Stimulated activated effector memory CD8-positive, alpha-beta T cell treated with anti-CD3 and anti-CD28 coated beads, Interleukin-12 subunit alpha, Interleukin-12 subunit beta, amount 100 ng/mL, for 72 hours (primary cell): Measurements from ENCODE around the gene RBM33.

Experiments
- ATAC-seq: fragments of 150-1000 bp; cut with Tn5 transposase; 2 replicates; pipeline ENCODE4 v1.10.0; 2021
- DNase-seq, 2 donors: peaks; one replicate each; pipeline ENCODE4 v3.0.0; 2021 to 2022; ENCODE audit warnings: low spot score in 2 of 2
- H3K27ac Mint-ChIP-seq: one replicate; pipeline ENCODE4 v1.8.0; 2022; ENCODE audit warnings: mild to moderate bottlenecking, mixed read lengths
- H3K36me3 Mint-ChIP-seq: one replicate; pipeline ENCODE4 v1.8.0; 2022; ENCODE audit warnings: mild to moderate bottlenecking, mixed read lengths
- H3K4me1 Mint-ChIP-seq: one replicate; pipeline ENCODE4 v1.8.0; 2022; ENCODE audit warnings: mixed read lengths
- H3K4me3 Mint-ChIP-seq: one replicate; pipeline ENCODE4 v1.8.0; 2022; ENCODE audit warnings: mild to moderate bottlenecking, mixed read lengths
- H3K9me3 Mint-ChIP-seq: one replicate; pipeline ENCODE4 v1.8.0; 2022; ENCODE audit warnings: mixed read lengths

The RBM33 gene

GRCh38 chr7:155763122-155763521 lies 118.7 kb downstream of the RBM33 start:
- peaks cover 57% of the 10 kb centered on the region for H3K4me1 Mint-ChIP-seq
- H3K9me3 Mint-ChIP-seq, result no peaks in the 10 kb centered on the region
- H3K36me3 Mint-ChIP-seq, result peaks cover 75% of the 10 kb centered on the region

GRCh38 chr7:155763691-155764437 lies 119.4 kb downstream of the RBM33 start:
- Mint-ChIP-seq H3K4me1 (peaks cover 61% of the 10 kb centered on the region), H3K36me3 (peaks cover 77% of the 10 kb centered on the region), H3K9me3 (no peaks in the 10 kb centered on the region), H3K4me3 (peak overlapping the region; percentile 88), H3K27ac (peak overlapping the region; percentile 99)
- DNase-seq (peak; percentile 49 to 81), ATAC-seq (peak; percentile 89)

More at GRCh38 chr7:155763122-155763521, 118.7 kb downstream of the RBM33 start:
- no peak for ATAC-seq
- Mint-ChIP-seq H3K4me3 (peak overlapping the region; percentile 88), H3K27ac (peak overlapping the region; percentile 99)
- DNase-seq, result no peak

- DNase-seq, result peak; percentile 25 to 70
- H3K36me3 Mint-ChIP-seq, result peaks cover 78% of the 10 kb centered on the region
- H3K4me3 Mint-ChIP-seq, result peak overlapping the region; percentile 88
- H3K9me3 Mint-ChIP-seq, result no peaks in the 10 kb centered on the region
- H3K4me1 Mint-ChIP-seq, result peaks cover 61% of the 10 kb centered on the region
- H3K27ac Mint-ChIP-seq, result peak overlapping the region; percentile 99
- peak; percentile 82 for ATAC-seq
Observed at GRCh38 chr7:155764438-155764793, 120.0 kb downstream of the RBM33 start.

GRCh38 chr7:155765458-155765857 lies 121.0 kb downstream of the RBM33 start:
- Mint-ChIP-seq H3K4me1 (peaks cover 52% of the 10 kb centered on the region), H3K27ac (peak overlapping the region; percentile 45), H3K4me3 (peak overlapping the region; percentile 16), H3K36me3 (peaks cover 78% of the 10 kb centered on the region), H3K9me3 (no peaks in the 10 kb centered on the region)
- ATAC-seq (no peak), DNase-seq (no peak)

GRCh38 chr7:155766386-155766785 lies 121.9 kb downstream of the RBM33 start:
- Mint-ChIP-seq H3K4me1 (peaks cover 47% of the 10 kb centered on the region), H3K36me3 (peaks cover 88% of the 10 kb centered on the region), H3K4me3 (no peak overlapping the region), H3K27ac (no peak overlapping the region), H3K9me3 (no peaks in the 10 kb centered on the region)
- DNase-seq, result no peak
- ATAC-seq, result no peak

GRCh38 chr7:155766966-155767916 lies 122.8 kb downstream of the RBM33 start:
- H3K9me3 Mint-ChIP-seq, result no peaks in the 10 kb centered on the region
- H3K36me3 Mint-ChIP-seq, result peaks cover 94% of the 10 kb centered on the region
- H3K4me3 Mint-ChIP-seq, result no peak overlapping the region
- ATAC-seq (no peak), DNase-seq (no peak)
- peaks cover 39% of the 10 kb centered on the region for H3K4me1 Mint-ChIP-seq
- peak overlapping the region; percentile 2 for H3K27ac Mint-ChIP-seq

GRCh38 chr7:155769701-155770100 lies 125.2 kb downstream of the RBM33 start:
- Mint-ChIP-seq H3K9me3 (no peaks in the 10 kb centered on the region), H3K4me3 (no peak overlapping the region), H3K4me1 (peaks cover 14% of the 10 kb centered on the region), H3K27ac (peak overlapping the region; percentile 5), H3K36me3 (peaks cover 95% of the 10 kb centered on the region)
- ATAC-seq (no peak), DNase-seq (no peak)

- H3K36me3 Mint-ChIP-seq, result peaks cover 95% of the 10 kb centered on the region
- peaks cover 10% of the 10 kb centered on the region for H3K4me1 Mint-ChIP-seq
- peak overlapping the region; percentile 23 for H3K27ac Mint-ChIP-seq
- no peak for DNase-seq
- H3K9me3 Mint-ChIP-seq, result no peaks in the 10 kb centered on the region
- H3K4me3 Mint-ChIP-seq, result no peak overlapping the region
- ATAC-seq, result no peak
Observed at GRCh38 chr7:155770241-155770640, 125.8 kb downstream of the RBM33 start.

GRCh38 chr7:155773531-155773930 lies 129.1 kb downstream of the RBM33 start:
- H3K27ac Mint-ChIP-seq, result peak overlapping the region; percentile 6
- H3K36me3 Mint-ChIP-seq, result peaks cover 91% of the 10 kb centered on the region

GRCh38 chr7:155774947-155775346 lies 130.5 kb downstream of the RBM33 start:
- no peaks in the 10 kb centered on the region for H3K9me3 Mint-ChIP-seq
- peaks cover 9% of the 10 kb centered on the region for H3K4me1 Mint-ChIP-seq
- DNase-seq (no peak), ATAC-seq (no peak)
- no peak overlapping the region for H3K4me3 Mint-ChIP-seq
- H3K27ac Mint-ChIP-seq, result no peak overlapping the region
- peaks cover 91% of the 10 kb centered on the region for H3K36me3 Mint-ChIP-seq

More at GRCh38 chr7:155773531-155773930, 129.1 kb downstream of the RBM33 start:
- ATAC-seq, result no peak
- H3K4me3 Mint-ChIP-seq, result no peak overlapping the region
- DNase-seq, result no peak
- peaks cover 7% of the 10 kb centered on the region for H3K4me1 Mint-ChIP-seq
- H3K9me3 Mint-ChIP-seq, result no peaks in the 10 kb centered on the region

- Mint-ChIP-seq H3K4me1 (peaks cover 9% of the 10 kb centered on the region), H3K4me3 (no peak overlapping the region), H3K36me3 (peaks cover 91% of the 10 kb centered on the region), H3K27ac (no peak overlapping the region), H3K9me3 (no peaks in the 10 kb centered on the region)
- no peak for DNase-seq
- no peak for ATAC-seq
Observed at GRCh38 chr7:155775691-155776090, 131.2 kb downstream of the RBM33 start.

GRCh38 chr7:155776606-155777005 lies 132.1 kb downstream of the RBM33 start:
- peaks cover 90% of the 10 kb centered on the region for H3K36me3 Mint-ChIP-seq
- H3K4me3 Mint-ChIP-seq, result no peak overlapping the region
- ATAC-seq, result no peak
- H3K4me1 Mint-ChIP-seq, result peaks cover 9% of the 10 kb centered on the region
- no peak for DNase-seq
- H3K9me3 Mint-ChIP-seq, result no peaks in the 10 kb centered on the region
- no peak overlapping the region for H3K27ac Mint-ChIP-seq

- Mint-ChIP-seq H3K27ac (peak overlapping the region; percentile 83), H3K4me1 (peaks cover 9% of the 10 kb centered on the region), H3K36me3 (peaks cover 88% of the 10 kb centered on the region), H3K4me3 (no peak overlapping the region), H3K9me3 (no peaks in the 10 kb centered on the region)
- DNase-seq, result no peak
- no peak for ATAC-seq
Observed at GRCh38 chr7:155778349-155778748, 133.9 kb downstream of the RBM33 start.

- ATAC-seq, result no peak
- peak overlapping the region; percentile 59 for H3K27ac Mint-ChIP-seq
Observed at GRCh38 chr7:155780884-155781283, 136.4 kb downstream of the RBM33 start.

GRCh38 chr7:155781433-155781832 lies 137.0 kb downstream of the RBM33 start:
- no peaks in the 10 kb centered on the region for H3K9me3 Mint-ChIP-seq
- ATAC-seq (no peak), DNase-seq (no peak)
- H3K4me3 Mint-ChIP-seq, result no peak overlapping the region
- H3K36me3 Mint-ChIP-seq, result peaks cover 67% of the 10 kb centered on the region
- H3K27ac Mint-ChIP-seq, result no peak overlapping the region
- H3K4me1 Mint-ChIP-seq, result peaks cover 9% of the 10 kb centered on the region

More at GRCh38 chr7:155780884-155781283, 136.4 kb downstream of the RBM33 start:
- H3K36me3 Mint-ChIP-seq, result peaks cover 73% of the 10 kb centered on the region
- no peak for DNase-seq
- H3K4me3 Mint-ChIP-seq, result no peak overlapping the region
- H3K4me1 Mint-ChIP-seq, result peaks cover 9% of the 10 kb centered on the region
- no peaks in the 10 kb centered on the region for H3K9me3 Mint-ChIP-seq
